GM23338 (cell line): ENCODE results near the gene TAS2R40. TPM values are rescaled to one million over a fixed set of nuclear protein-coding genes. Genes with fewer than 3 reads are reported as not detected.

Source experiments
- ATAC-seq: fragments of 200-7000 bp; cut with Tn5 transposase; 3 replicates; pipeline ENCODE4 v1.9.1; 2020
- DNase-seq: peaks from one replicate; pipeline ENCODE4 v3.0.0-alpha.2; 2015; ENCODE audit warnings: low spot score
- H2AFZ ChIP-seq: fragments of 200-600 bp; sonication (generic); 2 replicates; pipeline ENCODE4 v1.8.0; 2016; ENCODE audit warnings: antibody characterized with exemption, mild to moderate bottlenecking, moderate library complexity
- H3F3A ChIP-seq: fragments of 200-600 bp; sonication (generic); replicated peaks from 2 replicates; pipeline ENCODE4 v1.8.0; 2017; ENCODE audit warnings: antibody characterized with exemption, mixed run types, low read depth
- H3K27ac ChIP-seq: fragments of 200-600 bp; sonication (generic); 2 replicates; pipeline ENCODE4 v1.6.1; 2016; ENCODE audit warnings: low read depth
- H3K27me3 ChIP-seq: fragments of 200-600 bp; sonication (generic); 2 replicates; pipeline ENCODE4 v1.8.0; 2016; ENCODE audit warnings: mild to moderate bottlenecking, mixed run types, moderate library complexity; ENCODE audit not compliant: insufficient read depth
- H3K36me3 ChIP-seq: fragments of 200-600 bp; sonication (generic); 2 replicates; pipeline ENCODE4 v1.8.0; 2016; ENCODE audit warnings: mild to moderate bottlenecking; ENCODE audit not compliant: insufficient read depth
- H3K4me1 ChIP-seq: fragments of 200-600 bp; sonication (generic); 2 replicates; pipeline ENCODE4 v1.8.0; 2016; ENCODE audit warnings: mild to moderate bottlenecking, moderate library complexity; ENCODE audit not compliant: insufficient read depth
- H3K4me2 ChIP-seq: fragments of 200-600 bp; sonication (generic); 2 replicates; pipeline ENCODE4 v1.7.1; 2017; ENCODE audit warnings: mixed run types
- H3K4me3 ChIP-seq: fragments of 200-600 bp; sonication (generic); 2 replicates; pipeline ENCODE4 v1.6.1; 2016; ENCODE audit warnings: mixed run types
- H3K79me2 ChIP-seq: fragments of 200-600 bp; sonication (generic); replicated peaks from 2 replicates; pipeline ENCODE4 v1.8.0; 2017; ENCODE audit warnings: mild to moderate bottlenecking; ENCODE audit not compliant: insufficient read depth
- H3K9me2 ChIP-seq: fragments of 200-600 bp; sonication (generic); 2 replicates; pipeline ENCODE4 v1.8.0; 2017; ENCODE audit not compliant: insufficient read depth
- H4K20me1 ChIP-seq: fragments of 200-600 bp; sonication (generic); replicated peaks from 2 replicates; pipeline ENCODE4 v1.8.0; 2017; ENCODE audit warnings: mild to moderate bottlenecking; ENCODE audit not compliant: insufficient read depth
- H3K27ac Mint-ChIP-seq: 2 replicates; pipeline ENCODE4 v1.8.0; 2020; ENCODE audit warnings: inconsistent platforms, mild to moderate bottlenecking, moderate library complexity, mixed read lengths
- H3K27me3 Mint-ChIP-seq: 3 replicates; pipeline ENCODE4 v1.8.0; 2022; ENCODE audit warnings: low read depth, mild to moderate bottlenecking, moderate library complexity, mixed read lengths, inconsistent platforms; ENCODE audit not compliant: insufficient read depth, poor library complexity
- H3K36me3 Mint-ChIP-seq: 3 replicates; pipeline ENCODE4 v1.8.0; 2021; ENCODE audit warnings: low read depth, mild to moderate bottlenecking, inconsistent platforms, moderate library complexity, mixed read lengths
- H3K4me1 Mint-ChIP-seq: 3 replicates; pipeline ENCODE4 v1.8.0; 2020; ENCODE audit warnings: mild to moderate bottlenecking, inconsistent platforms, mixed read lengths
- H3K4me3 Mint-ChIP-seq: 3 replicates; pipeline ENCODE4 v1.8.0; 2021; ENCODE audit warnings: moderate library complexity, mild to moderate bottlenecking, inconsistent platforms, mixed read lengths
- H3K9me3 Mint-ChIP-seq: 3 replicates; pipeline ENCODE4 v1.8.0; 2020; ENCODE audit warnings: moderate library complexity, mild to moderate bottlenecking, inconsistent platforms, mixed read lengths
- CREB1 ChIP-seq: fragments of 250-450 bp; sonication (Bioruptor Pico); IDR thresholded peaks from 2 replicates; pipeline ENCODE4 v1.5.0; 2020; ENCODE audit warnings: low read depth, mild to moderate bottlenecking, moderate library complexity
- EZH2 ChIP-seq: fragments of 200-600 bp; sonication (generic); IDR thresholded peaks from one replicate; pipeline ENCODE4 v1.8.0; 2017; ENCODE audit warnings: antibody characterized with exemption, mild to moderate bottlenecking, low read depth; ENCODE audit not compliant: unreplicated experiment
- EZH2phosphoT487 ChIP-seq: fragments of 200-600 bp; sonication (generic); IDR thresholded peaks from one replicate; pipeline ENCODE4 v1.8.1; 2018; ENCODE audit warnings: antibody characterized with exemption; ENCODE audit not compliant: unreplicated experiment
- JUNB ChIP-seq: IDR thresholded peaks from one replicate; pipeline ENCODE4 v1.6.1; 2016; ENCODE audit warnings: antibody characterized with exemption; ENCODE audit not compliant: unreplicated experiment
- NANOG ChIP-seq: IDR thresholded peaks from 2 replicates; pipeline ENCODE4 v1.6.1; 2016; ENCODE audit warnings: antibody characterized with exemption, borderline replicate concordance
- POLR2AphosphoS5 ChIP-seq: IDR thresholded peaks from 2 replicates; pipeline ENCODE4 v1.6.1; 2016; ENCODE audit warnings: antibody characterized with exemption, low read depth
- STAT1 ChIP-seq: IDR thresholded peaks from one replicate; pipeline ENCODE4 v1.6.1; 2016; ENCODE audit warnings: antibody characterized with exemption; ENCODE audit not compliant: unreplicated experiment
- ZNF114 ChIP-seq: fragments of 250-450 bp; sonication (Bioruptor Pico); IDR thresholded peaks from 2 replicates; pipeline ENCODE4 v1.5.0; 2020; ENCODE audit warnings: mild to moderate bottlenecking, moderate library complexity
- ZNF331 ChIP-seq: fragments of 250-450 bp; sonication (Bioruptor Pico); IDR thresholded peaks from 2 replicates; pipeline ENCODE4 v1.5.0; 2020; ENCODE audit warnings: low read depth, mild to moderate bottlenecking, moderate library complexity
- polyA plus RNA-seq: library from polyadenylated mRNA; unstranded; fragments of >200 nt; fragmentation: Nextera tagmentation; extraction: Ambion mirVana; gene quantifications from 2 replicates; pipeline ENCODE4 v1.2.1, GENCODE V29; 2016
- total RNA-seq: library from RNA; depleted of rRNA; stranded (reverse); fragments of >200 nt; shearing (Covaris generic); gene quantifications from 2 replicates; pipeline ENCODE4 v1.2.3, GENCODE V29; 2014
- TF ChIP-seq, protein P1 (sequence below), 2 experiments: fragments of 200-600 bp in 1 of 2; sonication (generic) in 1 of 2; conservative IDR thresholded peaks; 2 replicates each; pipeline versions ENCODE4 v1.5.1 to v1.6.1; 2016 to 2017; ENCODE audit warnings: antibody characterized with exemption in 2 of 2, low read depth in 2 of 2, mild to moderate bottlenecking in 2 of 2, moderate library complexity in 1 of 2
- TF ChIP-seq, protein P2 (sequence below): fragments of 250-450 bp; sonication (Bioruptor Pico); IDR thresholded peaks from 2 replicates; pipeline ENCODE4 v1.5.0; 2020; ENCODE audit warnings: mild to moderate bottlenecking, moderate library complexity
- TF ChIP-seq, protein P3 (sequence below): IDR thresholded peaks from 2 replicates; pipeline ENCODE4 v1.6.1; 2016; ENCODE audit warnings: antibody characterized with exemption
- TF ChIP-seq, protein P4 (sequence below): IDR thresholded peaks from one replicate; pipeline ENCODE4 v1.6.1; 2018; ENCODE audit warnings: antibody characterized with exemption; ENCODE audit not compliant: unreplicated experiment

The TAS2R40 gene
- total and polyA plus RNA-seq, 2 experiments from 2014 or later: not detected

DNA sequence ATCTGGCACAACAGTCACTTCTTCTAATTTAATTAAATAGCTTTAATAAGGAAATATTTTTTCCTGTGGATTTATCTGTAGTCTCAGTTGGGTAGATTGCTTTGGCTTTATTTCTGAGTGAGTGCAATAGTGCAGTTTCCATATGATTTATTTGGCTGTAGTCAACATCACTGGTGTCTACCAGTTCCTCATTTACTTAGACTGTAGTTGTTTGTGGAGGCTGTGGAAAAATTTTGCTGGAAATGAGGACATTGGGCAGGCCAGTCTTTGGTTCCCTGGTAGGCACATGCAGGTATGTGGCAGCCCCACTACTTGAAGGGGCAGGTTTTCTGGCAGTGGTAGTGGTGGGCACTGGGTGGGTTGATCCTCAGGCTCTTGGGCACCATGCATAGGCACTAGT is 15.5 kb downstream of the TAS2R40 start:
- no peaks in the 10 kb centered on the region for H3K4me1 ChIP-seq
- TF ChIP-seq JUNB (no peak), EZH2phosphoT487 (no peak), ZNF114 (CRISPR knock-in tag) (no peak), POLR2AphosphoS5 (no peak), ZNF331 (CRISPR knock-in tag) (no peak), CREB1 (CRISPR knock-in tag) (no peak), NANOG (no peak), EZH2 (no peak), STAT1 (no peak)
- TF ChIP-seq, protein P1, sequence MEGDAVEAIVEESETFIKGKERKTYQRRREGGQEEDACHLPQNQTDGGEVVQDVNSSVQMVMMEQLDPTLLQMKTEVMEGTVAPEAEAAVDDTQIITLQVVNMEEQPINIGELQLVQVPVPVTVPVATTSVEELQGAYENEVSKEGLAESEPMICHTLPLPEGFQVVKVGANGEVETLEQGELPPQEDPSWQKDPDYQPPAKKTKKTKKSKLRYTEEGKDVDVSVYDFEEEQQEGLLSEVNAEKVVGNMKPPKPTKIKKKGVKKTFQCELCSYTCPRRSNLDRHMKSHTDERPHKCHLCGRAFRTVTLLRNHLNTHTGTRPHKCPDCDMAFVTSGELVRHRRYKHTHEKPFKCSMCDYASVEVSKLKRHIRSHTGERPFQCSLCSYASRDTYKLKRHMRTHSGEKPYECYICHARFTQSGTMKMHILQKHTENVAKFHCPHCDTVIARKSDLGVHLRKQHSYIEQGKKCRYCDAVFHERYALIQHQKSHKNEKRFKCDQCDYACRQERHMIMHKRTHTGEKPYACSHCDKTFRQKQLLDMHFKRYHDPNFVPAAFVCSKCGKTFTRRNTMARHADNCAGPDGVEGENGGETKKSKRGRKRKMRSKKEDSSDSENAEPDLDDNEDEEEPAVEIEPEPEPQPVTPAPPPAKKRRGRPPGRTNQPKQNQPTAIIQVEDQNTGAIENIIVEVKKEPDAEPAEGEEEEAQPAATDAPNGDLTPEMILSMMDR (conservative IDR thresholded peaks at IDR 0.05; ENCODE audit: low read depth in 2 of 2): no peak
- TF ChIP-seq, protein P2, sequence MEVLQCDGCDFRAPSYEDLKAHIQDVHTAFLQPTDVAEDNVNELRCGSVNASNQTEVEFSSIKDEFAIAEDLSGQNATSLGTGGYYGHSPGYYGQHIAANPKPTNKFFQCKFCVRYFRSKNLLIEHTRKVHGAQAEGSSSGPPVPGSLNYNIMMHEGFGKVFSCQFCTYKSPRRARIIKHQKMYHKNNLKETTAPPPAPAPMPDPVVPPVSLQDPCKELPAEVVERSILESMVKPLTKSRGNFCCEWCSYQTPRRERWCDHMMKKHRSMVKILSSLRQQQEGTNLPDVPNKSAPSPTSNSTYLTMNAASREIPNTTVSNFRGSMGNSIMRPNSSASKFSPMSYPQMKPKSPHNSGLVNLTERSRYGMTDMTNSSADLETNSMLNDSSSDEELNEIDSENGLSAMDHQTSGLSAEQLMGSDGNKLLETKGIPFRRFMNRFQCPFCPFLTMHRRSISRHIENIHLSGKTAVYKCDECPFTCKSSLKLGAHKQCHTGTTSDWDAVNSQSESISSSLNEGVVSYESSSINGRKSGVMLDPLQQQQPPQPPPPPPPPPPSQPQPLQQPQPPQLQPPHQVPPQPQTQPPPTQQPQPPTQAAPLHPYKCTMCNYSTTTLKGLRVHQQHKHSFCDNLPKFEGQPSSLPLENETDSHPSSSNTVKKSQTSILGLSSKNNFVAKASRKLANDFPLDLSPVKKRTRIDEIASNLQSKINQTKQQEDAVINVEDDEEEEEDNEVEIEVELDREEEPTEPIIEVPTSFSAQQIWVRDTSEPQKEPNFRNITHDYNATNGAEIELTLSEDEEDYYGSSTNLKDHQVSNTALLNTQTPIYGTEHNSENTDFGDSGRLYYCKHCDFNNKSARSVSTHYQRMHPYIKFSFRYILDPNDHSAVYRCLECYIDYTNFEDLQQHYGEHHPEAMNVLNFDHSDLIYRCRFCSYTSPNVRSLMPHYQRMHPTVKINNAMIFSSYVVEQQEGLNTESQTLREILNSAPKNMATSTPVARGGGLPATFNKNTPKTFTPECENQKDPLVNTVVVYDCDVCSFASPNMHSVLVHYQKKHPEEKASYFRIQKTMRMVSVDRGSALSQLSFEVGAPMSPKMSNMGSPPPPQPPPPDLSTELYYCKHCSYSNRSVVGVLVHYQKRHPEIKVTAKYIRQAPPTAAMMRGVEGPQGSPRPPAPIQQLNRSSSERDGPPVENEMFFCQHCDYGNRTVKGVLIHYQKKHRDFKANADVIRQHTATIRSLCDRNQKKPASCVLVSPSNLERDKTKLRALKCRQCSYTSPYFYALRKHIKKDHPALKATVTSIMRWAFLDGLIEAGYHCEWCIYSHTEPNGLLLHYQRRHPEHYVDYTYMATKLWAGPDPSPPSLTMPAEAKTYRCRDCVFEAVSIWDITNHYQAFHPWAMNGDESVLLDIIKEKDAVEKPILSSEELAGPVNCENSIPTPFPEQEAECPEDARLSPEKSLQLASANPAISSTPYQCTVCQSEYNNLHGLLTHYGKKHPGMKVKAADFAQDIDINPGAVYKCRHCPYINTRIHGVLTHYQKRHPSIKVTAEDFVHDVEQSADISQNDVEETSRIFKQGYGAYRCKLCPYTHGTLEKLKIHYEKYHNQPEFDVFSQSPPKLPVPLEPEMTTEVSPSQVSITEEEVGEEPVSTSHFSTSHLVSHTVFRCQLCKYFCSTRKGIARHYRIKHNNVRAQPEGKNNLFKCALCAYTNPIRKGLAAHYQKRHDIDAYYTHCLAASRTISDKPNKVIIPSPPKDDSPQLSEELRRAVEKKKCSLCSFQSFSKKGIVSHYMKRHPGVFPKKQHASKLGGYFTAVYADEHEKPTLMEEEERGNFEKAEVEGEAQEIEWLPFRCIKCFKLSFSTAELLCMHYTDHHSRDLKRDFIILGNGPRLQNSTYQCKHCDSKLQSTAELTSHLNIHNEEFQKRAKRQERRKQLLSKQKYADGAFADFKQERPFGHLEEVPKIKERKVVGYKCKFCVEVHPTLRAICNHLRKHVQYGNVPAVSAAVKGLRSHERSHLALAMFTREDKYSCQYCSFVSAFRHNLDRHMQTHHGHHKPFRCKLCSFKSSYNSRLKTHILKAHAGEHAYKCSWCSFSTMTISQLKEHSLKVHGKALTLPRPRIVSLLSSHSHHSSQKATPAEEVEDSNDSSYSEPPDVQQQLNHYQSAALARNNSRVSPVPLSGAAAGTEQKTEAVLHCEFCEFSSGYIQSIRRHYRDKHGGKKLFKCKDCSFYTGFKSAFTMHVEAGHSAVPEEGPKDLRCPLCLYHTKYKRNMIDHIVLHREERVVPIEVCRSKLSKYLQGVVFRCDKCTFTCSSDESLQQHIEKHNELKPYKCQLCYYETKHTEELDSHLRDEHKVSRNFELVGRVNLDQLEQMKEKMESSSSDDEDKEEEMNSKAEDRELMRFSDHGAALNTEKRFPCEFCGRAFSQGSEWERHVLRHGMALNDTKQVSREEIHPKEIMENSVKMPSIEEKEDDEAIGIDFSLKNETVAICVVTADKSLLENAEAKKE (CRISPR knock-in tag): no peak
- TF ChIP-seq, protein P3, sequence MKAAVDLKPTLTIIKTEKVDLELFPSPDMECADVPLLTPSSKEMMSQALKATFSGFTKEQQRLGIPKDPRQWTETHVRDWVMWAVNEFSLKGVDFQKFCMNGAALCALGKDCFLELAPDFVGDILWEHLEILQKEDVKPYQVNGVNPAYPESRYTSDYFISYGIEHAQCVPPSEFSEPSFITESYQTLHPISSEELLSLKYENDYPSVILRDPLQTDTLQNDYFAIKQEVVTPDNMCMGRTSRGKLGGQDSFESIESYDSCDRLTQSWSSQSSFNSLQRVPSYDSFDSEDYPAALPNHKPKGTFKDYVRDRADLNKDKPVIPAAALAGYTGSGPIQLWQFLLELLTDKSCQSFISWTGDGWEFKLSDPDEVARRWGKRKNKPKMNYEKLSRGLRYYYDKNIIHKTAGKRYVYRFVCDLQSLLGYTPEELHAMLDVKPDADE: no peak
- TF ChIP-seq, protein P4, sequence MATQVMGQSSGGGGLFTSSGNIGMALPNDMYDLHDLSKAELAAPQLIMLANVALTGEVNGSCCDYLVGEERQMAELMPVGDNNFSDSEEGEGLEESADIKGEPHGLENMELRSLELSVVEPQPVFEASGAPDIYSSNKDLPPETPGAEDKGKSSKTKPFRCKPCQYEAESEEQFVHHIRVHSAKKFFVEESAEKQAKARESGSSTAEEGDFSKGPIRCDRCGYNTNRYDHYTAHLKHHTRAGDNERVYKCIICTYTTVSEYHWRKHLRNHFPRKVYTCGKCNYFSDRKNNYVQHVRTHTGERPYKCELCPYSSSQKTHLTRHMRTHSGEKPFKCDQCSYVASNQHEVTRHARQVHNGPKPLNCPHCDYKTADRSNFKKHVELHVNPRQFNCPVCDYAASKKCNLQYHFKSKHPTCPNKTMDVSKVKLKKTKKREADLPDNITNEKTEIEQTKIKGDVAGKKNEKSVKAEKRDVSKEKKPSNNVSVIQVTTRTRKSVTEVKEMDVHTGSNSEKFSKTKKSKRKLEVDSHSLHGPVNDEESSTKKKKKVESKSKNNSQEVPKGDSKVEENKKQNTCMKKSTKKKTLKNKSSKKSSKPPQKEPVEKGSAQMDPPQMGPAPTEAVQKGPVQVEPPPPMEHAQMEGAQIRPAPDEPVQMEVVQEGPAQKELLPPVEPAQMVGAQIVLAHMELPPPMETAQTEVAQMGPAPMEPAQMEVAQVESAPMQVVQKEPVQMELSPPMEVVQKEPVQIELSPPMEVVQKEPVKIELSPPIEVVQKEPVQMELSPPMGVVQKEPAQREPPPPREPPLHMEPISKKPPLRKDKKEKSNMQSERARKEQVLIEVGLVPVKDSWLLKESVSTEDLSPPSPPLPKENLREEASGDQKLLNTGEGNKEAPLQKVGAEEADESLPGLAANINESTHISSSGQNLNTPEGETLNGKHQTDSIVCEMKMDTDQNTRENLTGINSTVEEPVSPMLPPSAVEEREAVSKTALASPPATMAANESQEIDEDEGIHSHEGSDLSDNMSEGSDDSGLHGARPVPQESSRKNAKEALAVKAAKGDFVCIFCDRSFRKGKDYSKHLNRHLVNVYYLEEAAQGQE: no peak
- H3K27me3 Mint-ChIP-seq: peaks cover 5% of the 10 kb centered on the region
- DNase-seq (no peak), ATAC-seq (no peak)
- H3K36me3 Mint-ChIP-seq: no peaks in the 10 kb centered on the region
- no peaks in the 10 kb centered on the region; the same call in 2 of the 3 replicates for H3K4me1 Mint-ChIP-seq
- no peak overlapping the region for H3K27ac Mint-ChIP-seq
- no peaks in the 10 kb centered on the region for H3K9me2 ChIP-seq
- no peak overlapping the region for H3K4me2 ChIP-seq
- no peaks in the 10 kb centered on the region for H3K27me3 ChIP-seq
- H4K20me1 ChIP-seq: no peaks in the 10 kb centered on the region
- no peaks in the 10 kb centered on the region for H3K36me3 ChIP-seq
- no peaks in the 10 kb centered on the region for H3F3A ChIP-seq
- H3K27ac ChIP-seq: no peak overlapping the region
- no peaks in the 10 kb centered on the region for H3K79me2 ChIP-seq
- H3K4me3 Mint-ChIP-seq: no peak overlapping the region
- no peak overlapping the region for H2AFZ ChIP-seq
- peaks cover 17% of the 10 kb centered on the region for H3K9me3 Mint-ChIP-seq
- H3K4me3 ChIP-seq: no peak overlapping the region
